Vagina (tissue), 2 donors: ENCODE measurements around the gene OPN1LW.
"Not testable (repeated sequence)": the region's sequence is repeated elsewhere in the genome, so short reads cannot be mapped to it uniquely, and the experiment has no call there.

ENCODE experiments used
- CTCF ChIP-seq, 3 experiments: fragments of 450-650 bp in 2 of 3; fragments of 200-600 bp in 1 of 3; sonication (generic) in 1 of 3; IDR thresholded peaks; one replicate each; pipeline ENCODE4 v1.5.1; 2017 to 2019; ENCODE audit warnings: antibody characterized with exemption in 3 of 3, mild to moderate bottlenecking in 2 of 3, moderate library complexity in 2 of 3
- POLR2AphosphoS5 ChIP-seq, 2 donors: sonication (generic); formaldehyde crosslinking; IDR thresholded peaks; one replicate each; pipeline ENCODE4 v1.9.0; 2017; ENCODE audit warnings: antibody characterized with exemption in 2 of 2, mild to moderate bottlenecking in 2 of 2, low read depth in 1 of 2; ENCODE audit not compliant: insufficient read depth in 1 of 2

- not testable (repeated sequence) for TF ChIP-seq CTCF (IDR thresholded peaks at IDR 0.05); POLR2AphosphoS5 (IDR thresholded peaks at IDR 0.05; ENCODE audit: insufficient read depth in 1 of 2, low read depth in 1 of 2)
These were observed 38.3 kb downstream of the OPN1LW start, which contains the start of gene OPN1MW for GRCh38 chrX:154182296-154182695.
